ENCODE data around the gene KCNQ4.

GRCh38 chr1:40818264-40818961, 34.8 kb downstream of the KCNQ4 start:
- TF ChIP-seq POLR2AphosphoS5 (IDR thresholded peaks at IDR 0.05) (no peak), CTCF (IDR thresholded peaks at IDR 0.05; ENCODE audit: poor library complexity, severe bottlenecking) (no peak), EZH2 (IDR thresholded peaks at IDR 0.05; ENCODE audit: borderline replicate concordance, insufficient read depth, low read length, poor library complexity, severe bottlenecking) (no peak), SMC3 (conservative IDR thresholded peaks at IDR 0.05; ENCODE audit: poor library complexity) (no peak), EP300 (conservative IDR thresholded peaks at IDR 0.05; ENCODE audit: poor library complexity, severe bottlenecking) (no peak), REST (IDR thresholded peaks at IDR 0.05; ENCODE audit: borderline replicate concordance) (no peak), RAD21 (conservative IDR thresholded peaks at IDR 0.05) (no peak), TAF1 (IDR thresholded peaks at IDR 0.05; ENCODE audit: low read depth) (no peak), MXI1 (conservative IDR thresholded peaks at IDR 0.05; ENCODE audit: poor library complexity, severe bottlenecking) (no peak)
